ENCODE measurements around the gene LPCAT1. TPM values are rescaled to one million over a fixed set of nuclear protein-coding genes. Genes with fewer than 3 reads are reported as not detected.

The LPCAT1 gene
- polyA plus RNA-seq, 4 donors: 50.5 to 56.4 (median 51.4) TPM

DNA sequence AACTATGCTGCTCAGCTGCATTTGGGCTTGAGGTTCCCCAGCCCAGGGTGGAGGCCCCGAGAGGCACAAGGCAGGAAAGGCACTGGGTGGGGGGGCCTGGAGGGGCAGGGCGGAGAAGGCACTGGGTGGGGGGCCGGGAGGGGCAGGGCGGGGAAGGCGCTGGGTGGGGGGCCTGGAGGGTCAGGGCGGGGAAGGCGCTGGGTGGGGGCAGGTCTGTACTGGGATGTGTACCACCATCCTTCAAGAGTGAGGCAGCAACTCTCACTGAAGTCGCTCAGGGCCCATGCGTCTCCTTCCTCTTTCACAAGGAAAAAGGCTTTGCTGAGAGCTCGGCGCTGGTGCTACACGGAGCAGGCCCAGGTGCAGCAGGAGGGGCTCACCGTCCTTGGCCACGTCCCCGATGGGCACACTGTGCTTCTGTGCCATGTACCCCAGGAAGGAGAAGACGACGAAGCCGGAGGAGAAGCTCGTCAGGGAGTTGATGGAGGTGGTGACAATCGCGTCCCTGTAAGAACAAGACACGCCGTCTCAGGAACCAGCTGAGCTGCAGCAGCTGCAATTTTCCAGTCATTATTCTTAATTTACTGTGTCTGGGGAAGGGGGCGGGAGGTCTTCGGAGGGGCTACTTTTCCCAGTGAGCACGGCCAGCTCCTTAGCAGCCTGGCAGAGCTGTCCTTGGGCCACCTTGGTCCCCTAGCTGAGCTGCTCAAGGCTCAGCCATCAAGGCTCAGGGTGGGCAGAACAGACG, 109.3 kb downstream of the LPCAT1 start:
- DNase-seq (ENCODE audit: low read depth in 4 of 4, low spot score in 3 of 4): no peak

DNA sequence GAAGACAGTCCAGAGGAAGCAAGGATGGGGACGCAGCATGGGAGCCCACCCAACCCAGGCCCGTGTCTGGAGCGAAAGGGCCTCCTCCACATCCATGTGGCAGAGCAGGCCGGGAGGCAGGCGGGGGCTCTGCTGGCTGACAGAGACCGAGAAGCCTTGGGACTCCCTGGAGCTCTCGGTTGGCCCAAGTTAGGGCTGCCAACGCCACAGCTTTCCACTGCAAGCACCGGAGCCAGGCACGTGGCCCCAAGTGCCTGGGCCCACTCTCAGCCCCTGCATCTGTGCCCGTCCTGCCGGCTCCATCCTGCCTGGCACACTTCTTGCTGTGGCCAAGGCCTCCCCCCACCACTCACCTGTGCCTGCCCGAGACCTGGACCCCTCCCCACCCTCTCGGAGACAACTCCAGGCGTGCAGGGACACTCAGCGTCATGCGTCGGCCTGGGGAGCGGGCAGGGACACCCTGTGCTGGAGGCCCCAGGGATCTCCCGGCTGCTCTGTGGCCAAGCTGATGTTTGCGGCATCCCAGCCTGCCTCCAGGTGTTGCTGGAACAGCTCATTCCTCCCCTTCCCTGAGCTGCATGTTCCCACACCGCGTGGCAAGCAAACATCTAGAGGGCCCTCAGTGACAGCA, 110.0 kb downstream of the LPCAT1 start:
- DNase-seq (ENCODE audit: low read depth in 4 of 4, low spot score in 3 of 4): no peak

GRCh38 chr5:1413211-1413610, 110.5 kb downstream of the LPCAT1 start:
- DNase-seq (ENCODE audit: low read depth in 4 of 4, low spot score in 3 of 4): no peak

- DNase-seq (ENCODE audit: low read depth in 4 of 4, low spot score in 3 of 4): no peak
These were observed 111.1 kb downstream of the LPCAT1 start for GRCh38 chr5:1412621-1413020.

DNA sequence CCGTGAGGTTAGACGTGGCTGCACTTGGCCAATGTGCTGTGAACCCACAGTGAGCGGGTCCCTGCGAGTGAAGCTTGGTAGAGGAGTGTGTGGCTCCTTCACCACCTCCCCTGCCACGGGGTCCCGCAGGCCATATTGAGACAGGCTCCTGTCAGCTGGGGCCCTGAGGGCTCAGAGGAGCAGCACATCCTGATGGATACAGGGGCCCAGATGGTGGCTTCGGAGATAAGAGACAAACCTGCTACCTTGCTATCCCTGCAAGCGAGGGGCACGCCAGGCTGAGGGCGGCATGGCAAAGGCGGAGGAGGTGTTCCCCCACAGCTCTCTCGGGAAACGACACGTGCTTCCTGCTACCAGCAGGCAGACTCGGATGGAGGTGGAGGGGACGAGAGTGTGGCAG, 111.6 kb downstream of the LPCAT1 start:
- no peak for DNase-seq (ENCODE audit: low read depth in 4 of 4, low spot score in 3 of 4)

Other genes starting within 250 kb of the LPCAT1 start
- under 1 TPM; 0.05 to 0.76 (median 0.24) TPM for gene TERT, start 228.9 kb downstream of the LPCAT1 start, polyA plus RNA-seq (ENCODE audit: insufficient read length in 4 of 4)
- gene CLPTM1L, start 178.9 kb downstream of the LPCAT1 start, polyA plus RNA-seq (ENCODE audit: insufficient read length in 4 of 4): 100 to 1,000 TPM in 3 of 4 donors, 10 to 100 TPM in 1; 71.9 to 133 (median 118) TPM
- gene SLC6A3, start 78.5 kb downstream of the LPCAT1 start, polyA plus RNA-seq (ENCODE audit: insufficient read length in 4 of 4): under 1 TPM; 0.14 to 0.72 (median 0.56) TPM

All from left renal pelvis (tissue), 4 donors.